HepG2 (cell line): ENCODE measurements around the gene NKX6-2. TPM values are rescaled to one million over a fixed set of nuclear protein-coding genes. Genes with fewer than 3 reads are reported as not detected.

Experiments used
- ATAC-seq: fragments of 200-7000 bp; cut with Tn5 transposase; 3 replicates; pipeline ENCODE4 v1.9.1; 2020; ENCODE audit warnings: mild to moderate bottlenecking, moderate library complexity
- BruUV-seq: library from RNA; stranded (reverse); fragments of 400-500 nt; replicated peaks from 2 replicates; lab custom pipeline; 2021; lab: Mats Ljungman, UMichigan
- CTCF ChIA-PET: fragments of 300-600 bp; formaldehyde crosslinking; extraction: SDS; loops from one replicate; lab custom pipeline; 2021; ENCODE audit warnings: low total read pairs, inconsistent platforms, low intra/inter-chr PET ratio; lab: Yijun Ruan, JAX
- POLR2A ChIA-PET: fragments of 350-600 bp; sonication (Branson Sonifier 250); formaldehyde crosslinking; loops from one replicate; lab custom pipeline; 2020; ENCODE audit warnings: antibody characterized with exemption, inconsistent platforms; lab: Yijun Ruan, JAX
- DNase-seq: peaks from one replicate; pipeline ENCODE4 v3.0.0-alpha.2; 2015; ENCODE audit warnings: low spot score
- FAIRE-seq: peaks from 3 replicates; lab custom pipeline; 2011; peaks lifted over from hg19 to GRCh38; lab: Jason Lieb, UNC
- H2AFZ ChIP-seq: one replicate; pipeline ENCODE4 v1.6.1; 2011; ENCODE audit warnings: low read length, inconsistent platforms
- H3K27ac ChIP-seq: fragments of 300-600 bp; 3 replicates; pipeline ENCODE4 v1.8.0; 2011; ENCODE audit warnings: mixed run types, mild to moderate bottlenecking, mixed read lengths, low read length, inconsistent platforms; ENCODE audit not compliant: insufficient read depth; ENCODE audit errors: extremely low read length
- H3K27me3 ChIP-seq, 2 experiments: fragments of 200-600 bp in 1 of 2; 2 replicates in 1 of 2; 3 replicates in 1 of 2; pipeline versions ENCODE4 v1.6.0 to v1.8.0; 2011; ENCODE audit warnings: low read length in 2 of 2, mild to moderate bottlenecking in 2 of 2, moderate library complexity in 2 of 2, inconsistent platforms in 1 of 2; ENCODE audit not compliant: insufficient read depth in 2 of 2, control insufficient read depth in 1 of 2
- H3K36me3 ChIP-seq, 2 experiments: fragments of 200-600 bp in 1 of 2; replicated peaks in 1 of 2; 2 replicates in 1 of 2; 3 replicates in 1 of 2; pipeline versions ENCODE4 v1.5.1 to v1.8.0; 2011; ENCODE audit warnings: low read length in 2 of 2, inconsistent platforms in 1 of 2; ENCODE audit not compliant: insufficient read depth in 2 of 2, control insufficient read depth in 1 of 2
- H3K4me1 ChIP-seq: 2 replicates; pipeline ENCODE4 v1.5.1; 2012; ENCODE audit warnings: low read length, inconsistent platforms; ENCODE audit not compliant: insufficient read depth
- H3K4me2 ChIP-seq: 2 replicates; pipeline ENCODE4 v1.6.0; 2011; ENCODE audit warnings: low read depth, low read length, inconsistent platforms
- H3K4me3 ChIP-seq, 3 experiments: fragments of 200-600 bp in 1 of 3; sonication (generic), shearing (Covaris generic) in 1 of 3; replicated peaks in 1 of 3; 2 replicates each; pipeline ENCODE4 v1.5.1; 2011 to 2016; ENCODE audit warnings: low read length in 3 of 3, inconsistent platforms in 2 of 3, low read depth in 2 of 3, mild to moderate bottlenecking in 2 of 3, control low read depth in 1 of 3, mixed read lengths in 1 of 3; ENCODE audit not compliant: insufficient read depth in 1 of 3
- H3K79me2 ChIP-seq: one replicate; pipeline ENCODE4 v1.6.1; 2011; ENCODE audit warnings: low read length, inconsistent platforms; ENCODE audit not compliant: insufficient read depth
- H3K9ac ChIP-seq: 2 replicates; pipeline ENCODE4 v1.6.0; 2011; ENCODE audit warnings: mild to moderate bottlenecking, low read depth, low read length, inconsistent platforms; ENCODE audit not compliant: insufficient read depth
- H3K9me3 ChIP-seq: 2 replicates; pipeline ENCODE4 v1.5.1; 2012; ENCODE audit warnings: mild to moderate bottlenecking, low read length
- H4K20me1 ChIP-seq: 2 replicates; pipeline ENCODE4 v1.6.0; 2011; ENCODE audit warnings: inconsistent platforms, mild to moderate bottlenecking, low read length, moderate library complexity; ENCODE audit not compliant: insufficient read depth
- HBP1 ChIP-seq: IDR thresholded peaks from 2 replicates; pipeline ENCODE4 v1.6.1; 2016; ENCODE audit warnings: low read depth, control low read depth
- IRF9 ChIP-seq: sonication (generic); formaldehyde crosslinking; IDR thresholded peaks from 2 replicates; pipeline ENCODE4 v1.8.0; 2022; ENCODE audit warnings: missing genetic modification reagents, mild to moderate bottlenecking, borderline replicate concordance
- KLF16 ChIP-seq, 2 experiments: sonication (generic) in 1 of 2; formaldehyde crosslinking in 1 of 2; IDR thresholded peaks; 2 replicates each; pipeline versions ENCODE4 v1.6.1 to v1.8.0; 2016 to 2023; ENCODE audit warnings: missing genetic modification reagents in 2 of 2, missing compliant biosample characterization in 1 of 2
- RNF2 ChIP-seq: fragments of 450-650 bp; conservative IDR thresholded peaks from 2 replicates; pipeline ENCODE4 v1.6.1; 2016; ENCODE audit warnings: low read depth
- ZC3H4 ChIP-seq: sonication (generic); formaldehyde crosslinking; IDR thresholded peaks from 2 replicates; pipeline ENCODE4 v1.4.0; 2020; ENCODE audit warnings: missing genetic modification reagents, borderline replicate concordance
- ZHX2 ChIP-seq, 2 experiments: sonication (generic) in 1 of 2; formaldehyde crosslinking in 1 of 2; IDR thresholded peaks; 2 replicates each; pipeline versions ENCODE4 v1.6.1 to v1.9.0; 2014 to 2022; ENCODE audit warnings: antibody characterized with exemption in 1 of 2, borderline replicate concordance in 1 of 2, inconsistent platforms in 1 of 2, low read depth in 1 of 2, missing genetic modification reagents in 1 of 2
- ZNF263 ChIP-seq: sonication (generic); formaldehyde crosslinking; IDR thresholded peaks from 2 replicates; pipeline ENCODE4 v1.4.0; 2020; ENCODE audit warnings: missing genetic modification reagents
- ZNF574 ChIP-seq: sonication (generic); formaldehyde crosslinking; IDR thresholded peaks from 2 replicates; pipeline ENCODE4 v1.4.0; 2020; ENCODE audit warnings: missing genetic modification reagents
- WGBS: methylation state at CpG from one replicate; pipeline ENCODE4 v1.1.6; 2017; ENCODE audit warnings: low lambda C conversion rate; 5-methylcytosine and 5-hydroxymethylcytosine counted together
- in situ Hi-C: cut with HindIII; loops from 2 replicates; pipeline ENCODE4 v1.10.0; 2017; ENCODE audit warnings: low pct_unique_long_range_greater_than_20kb; ENCODE audit not compliant: extremely low pct_ligation_motif_present
- intact Hi-C: fragments of 100-400 bp; cut with micrococcal nuclease; formaldehyde crosslinking; loops from one replicate; pipeline ENCODE4 v1.10.0; 2022; ENCODE audit not compliant: unreplicated experiment
- polyA plus RNA-seq, 8 experiments: library from polyadenylated mRNA; depleted of rRNA in 3 of 8; stranded (reverse) in 7 of 8; unstranded in 1 of 8; fragments of >200 nt; fragmentation: Illumina TruSeq in 4 of 8; extraction: Trizol in 4 of 8; gene quantifications; 2 replicates each; pipeline versions ENCODE4 v1.2.1 to v1.2.3, GENCODE V29; 2011 to 2016; ENCODE audit warnings: low read depth in 4 of 8, missing spikeins in 1 of 8, mixed read lengths in 1 of 8; ENCODE audit not compliant: insufficient read depth in 1 of 8
- total RNA-seq, 5 experiments: library from RNA; depleted of rRNA; stranded (reverse); fragments of >200 nt; fragmentation: Illumina TruSeq; extraction: Trizol; gene quantifications; 2 replicates each; pipeline ENCODE4 v1.2.3, GENCODE V29; 2016; ENCODE audit warnings: low read depth in 1 of 5

The NKX6-2 gene
- total and polyA plus RNA-seq, 2 of the 13 experiments (the other 11 are each of a cell fraction or from before 2014, with no cell fraction given), result not detected

- TF ChIP-seq HBP1 (CRISPR knock-in tag) (no peak), ZC3H4 (no peak), ZNF574 (no peak), IRF9 (CRISPR knock-in tag) (no peak), RNF2 (no peak), ZNF263 (no peak)
These were observed 18.3 kb upstream of the NKX6-2 start (continued) for GRCh38 chr10:132804287-132804686.

- in situ Hi-C loops, result loop anchor here (5.0 kb wide), 1 partner anchor 151 kb away; no protein-coding TSS in a partner anchor
- H3K4me1 ChIP-seq, result no peaks in the 10 kb centered on the region
- H3K9ac ChIP-seq, result no peak overlapping the region
- H3K27ac ChIP-seq, result no peak overlapping the region
- intact Hi-C loops, result no loop called here
- no peak for ATAC-seq
- peaks cover 4 to 46% of the 10 kb centered on the region in 2 experiments; a peak in 4 of 5 replicates for H3K27me3 ChIP-seq
- H3K79me2 ChIP-seq, result no peaks in the 10 kb centered on the region
- H3K36me3 ChIP-seq, result no peaks in the 10 kb centered on the region
- H3K9me3 ChIP-seq, result no peaks in the 10 kb centered on the region
- WGBS, result 32% methylated on average over 17 of the region's 34 CpGs
- no peak overlapping the region for H3K4me2 ChIP-seq
- no peak overlapping the region for H3K4me3 ChIP-seq
- DNase-seq, result no peak
- H4K20me1 ChIP-seq, result no peaks in the 10 kb centered on the region
- ChIA-PET POLR2A (no interaction called here), CTCF (no interaction called here)
- no peak for FAIRE-seq
- no peak overlapping the region for H2AFZ ChIP-seq
- no TSS peak for BruUV-seq
- TF ChIP-seq KLF16 (CRISPR knock-in tag; IDR thresholded peaks at IDR 0.05), result no peak
- TF ChIP-seq ZHX2 (IDR thresholded peaks at IDR 0.05; ENCODE audit: low read depth), result no peak
- TF ChIP-seq ZHX2 (CRISPR knock-in tag; IDR thresholded peaks at IDR 0.05; ENCODE audit: borderline replicate concordance), result no peak
These were observed 17.7 kb upstream of the NKX6-2 start for GRCh38 chr10:132803416-132804210.
